22Rv1 (cell line): ENCODE results near the gene NSUN5.
"Not testable (repeated sequence)": the region's sequence is repeated elsewhere in the genome, so short reads cannot be mapped to it uniquely, and the experiment has no call there.

ENCODE experiments used
- H3K27ac ChIP-seq: fragments of 450-650 bp; 2 replicates; pipeline ENCODE4 v1.5.1; 2017
- ZFX ChIP-seq: fragments of 450-650 bp; IDR thresholded peaks from 2 replicates; pipeline ENCODE4 v1.6.1; 2017; ENCODE audit warnings: antibody characterized with exemption, borderline replicate concordance
- TF ChIP-seq, protein P1 (sequence below): fragments of 450-650 bp; IDR thresholded peaks from 2 replicates; pipeline ENCODE4 v1.5.1; 2017; ENCODE audit warnings: mild to moderate bottlenecking

NSUN5 gene

DNA sequence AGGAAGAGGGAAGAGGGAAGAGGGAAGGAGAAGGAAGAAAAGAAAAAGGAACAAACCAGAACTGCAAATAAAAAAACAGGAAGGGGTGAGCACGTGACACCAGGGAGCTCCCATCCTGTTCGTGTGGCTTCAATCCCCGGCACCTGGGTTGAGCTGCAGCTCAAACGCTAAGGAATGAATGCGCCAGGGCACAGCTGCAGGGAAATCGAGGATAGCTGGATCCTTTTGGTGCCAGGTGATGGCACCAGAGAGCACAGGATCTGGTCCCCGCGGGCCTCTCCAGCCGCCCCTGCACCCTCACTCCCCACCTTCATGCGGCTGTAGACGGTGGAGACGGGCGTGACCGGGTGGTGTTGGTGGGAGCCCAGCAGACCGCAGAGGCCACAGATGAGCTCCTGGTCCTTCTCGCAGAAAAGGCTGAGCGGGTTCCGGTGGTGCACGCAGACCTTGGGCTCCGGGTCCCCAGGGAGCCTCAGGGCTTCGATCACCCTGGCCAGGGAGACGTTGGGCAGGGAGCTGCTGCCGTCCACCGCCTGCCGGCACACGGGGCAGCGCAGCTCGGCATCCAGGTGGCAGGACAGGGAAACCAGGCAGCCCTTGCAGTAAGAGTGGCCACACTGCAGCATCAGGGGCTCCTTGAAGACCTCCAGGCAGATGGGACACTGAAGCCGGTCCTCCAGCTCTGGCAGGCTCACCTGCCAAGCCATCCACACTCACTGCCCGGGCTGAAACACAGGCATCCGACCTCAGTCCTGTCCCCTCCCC lies 15.6 kb upstream of the NSUN5 start:
- TF ChIP-seq, protein P1, sequence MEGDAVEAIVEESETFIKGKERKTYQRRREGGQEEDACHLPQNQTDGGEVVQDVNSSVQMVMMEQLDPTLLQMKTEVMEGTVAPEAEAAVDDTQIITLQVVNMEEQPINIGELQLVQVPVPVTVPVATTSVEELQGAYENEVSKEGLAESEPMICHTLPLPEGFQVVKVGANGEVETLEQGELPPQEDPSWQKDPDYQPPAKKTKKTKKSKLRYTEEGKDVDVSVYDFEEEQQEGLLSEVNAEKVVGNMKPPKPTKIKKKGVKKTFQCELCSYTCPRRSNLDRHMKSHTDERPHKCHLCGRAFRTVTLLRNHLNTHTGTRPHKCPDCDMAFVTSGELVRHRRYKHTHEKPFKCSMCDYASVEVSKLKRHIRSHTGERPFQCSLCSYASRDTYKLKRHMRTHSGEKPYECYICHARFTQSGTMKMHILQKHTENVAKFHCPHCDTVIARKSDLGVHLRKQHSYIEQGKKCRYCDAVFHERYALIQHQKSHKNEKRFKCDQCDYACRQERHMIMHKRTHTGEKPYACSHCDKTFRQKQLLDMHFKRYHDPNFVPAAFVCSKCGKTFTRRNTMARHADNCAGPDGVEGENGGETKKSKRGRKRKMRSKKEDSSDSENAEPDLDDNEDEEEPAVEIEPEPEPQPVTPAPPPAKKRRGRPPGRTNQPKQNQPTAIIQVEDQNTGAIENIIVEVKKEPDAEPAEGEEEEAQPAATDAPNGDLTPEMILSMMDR: peak; percentile 86
- not testable (repeated sequence) for H3K27ac ChIP-seq

DNA sequence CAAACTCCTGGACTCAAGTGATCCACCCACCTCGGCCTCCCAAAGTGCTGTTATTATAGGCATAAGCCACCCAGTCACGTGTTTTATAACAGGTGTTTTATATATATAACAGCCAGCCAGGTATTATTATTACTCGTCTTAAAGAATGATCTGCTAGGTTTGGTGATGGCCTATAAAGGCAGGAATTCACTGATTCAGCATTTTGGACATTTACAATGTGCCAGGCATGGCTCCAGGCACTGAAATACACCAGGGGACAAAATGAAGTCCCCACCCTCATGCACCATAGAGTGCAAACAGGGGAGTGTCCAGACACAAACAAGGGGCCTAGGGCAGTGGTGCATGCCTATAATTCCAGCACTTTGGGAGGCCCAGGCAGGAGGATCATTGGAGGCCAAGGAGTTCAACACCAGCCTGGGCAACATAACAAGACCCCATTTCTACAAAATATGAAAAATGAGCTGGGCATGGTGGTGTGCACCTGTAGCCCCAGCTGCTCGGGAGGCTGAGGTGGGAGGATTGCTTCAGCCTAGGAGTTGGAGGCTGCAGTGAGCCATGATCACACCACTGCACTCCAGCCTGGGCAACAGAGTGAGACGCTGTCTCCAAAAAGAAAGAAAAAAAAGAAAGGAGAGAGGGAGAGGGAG lies 14.9 kb upstream of the NSUN5 start:
- not testable (repeated sequence) for H3K27ac ChIP-seq

DNA sequence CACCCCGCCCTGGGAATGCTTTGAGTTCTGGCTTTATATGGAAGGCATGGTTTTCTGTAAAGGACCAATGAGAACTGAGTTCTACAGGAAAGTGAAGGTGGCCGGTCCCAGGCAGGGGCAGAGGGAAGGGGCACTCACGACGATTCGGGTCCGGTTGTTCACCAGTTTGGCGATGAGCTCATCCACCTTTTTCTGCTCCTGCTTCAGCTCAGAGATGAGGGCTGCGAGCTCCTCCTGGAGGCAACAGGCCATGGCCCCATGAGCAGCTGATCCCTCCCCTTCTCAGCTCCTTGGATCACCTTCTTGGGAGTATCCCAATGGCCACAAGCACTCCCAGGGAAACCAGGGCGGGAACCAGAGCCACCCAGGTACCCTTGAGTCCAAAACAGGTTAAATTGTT lies 11.4 kb upstream of the NSUN5 start:
- not testable (repeated sequence) for H3K27ac ChIP-seq

DNA sequence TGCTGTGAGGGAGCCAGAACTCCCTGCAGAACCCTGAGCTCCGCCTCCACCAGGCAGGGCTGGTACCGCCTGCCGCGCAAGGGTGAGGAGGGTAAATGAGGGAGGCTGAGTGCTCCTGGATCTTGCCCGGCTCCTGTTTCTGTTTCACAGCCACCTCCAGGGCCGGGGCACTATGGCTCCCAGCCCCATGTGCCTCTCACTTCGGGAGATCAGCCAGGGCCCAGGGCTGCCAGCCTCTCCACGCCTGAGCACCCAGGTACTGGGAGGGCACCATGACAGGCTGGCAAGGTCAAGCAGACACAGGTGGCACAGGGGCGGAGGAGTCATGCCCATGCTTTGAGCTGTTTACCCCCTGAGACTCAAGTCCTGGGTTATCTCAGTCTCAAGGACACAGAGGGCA lies 10.9 kb upstream of the NSUN5 start:
- not testable (repeated sequence) for H3K27ac ChIP-seq

DNA sequence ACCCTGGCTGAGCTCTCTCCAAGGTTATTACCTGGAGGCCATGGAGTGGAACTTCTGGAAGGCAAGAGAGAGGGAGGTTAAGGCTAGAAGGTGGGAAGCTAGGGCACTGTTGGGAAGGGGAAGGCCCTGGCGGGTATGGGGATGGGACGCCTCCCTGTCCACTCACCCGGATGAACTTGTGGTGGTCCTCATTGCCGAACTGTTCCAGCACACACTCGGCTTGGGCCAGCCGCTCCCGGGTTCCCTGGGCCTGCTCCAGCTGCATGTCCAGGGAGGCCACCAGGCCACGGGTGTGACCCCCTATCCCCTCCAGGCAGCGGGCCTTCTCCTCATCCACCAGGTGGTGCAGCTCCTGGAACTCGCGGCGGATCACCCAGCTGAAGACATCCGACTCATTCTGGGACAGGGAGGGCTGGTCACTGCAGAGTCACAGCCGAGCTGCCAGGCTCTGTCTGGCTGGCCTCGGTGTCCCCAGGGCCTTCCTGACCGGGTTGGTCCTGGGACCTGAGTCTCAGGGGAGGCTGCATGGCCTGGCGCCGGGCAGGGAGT lies 10.1 kb upstream of the NSUN5 start:
- not testable (repeated sequence) for H3K27ac ChIP-seq

DNA sequence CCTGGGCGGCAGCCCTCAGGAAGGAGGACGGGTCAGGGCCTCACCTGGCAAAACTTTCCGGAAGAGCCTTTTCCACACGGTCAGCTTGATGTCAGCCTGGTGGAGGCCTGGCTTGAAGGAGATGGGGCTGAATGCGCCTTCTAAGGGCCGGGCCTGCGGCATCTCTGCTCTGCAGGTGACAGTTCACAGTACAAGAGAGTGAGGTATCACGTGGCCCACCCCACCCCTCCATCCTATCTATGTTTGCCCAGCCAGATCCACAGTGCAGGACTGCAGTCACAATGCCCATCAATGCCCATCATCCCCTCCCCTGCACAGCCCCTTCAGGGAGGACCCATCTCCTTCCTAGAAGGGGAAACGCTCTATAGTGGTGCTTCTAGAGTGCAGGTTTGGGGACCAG lies 7.9 kb upstream of the NSUN5 start:
- no peak overlapping the region for H3K27ac ChIP-seq
- no peak for TF ChIP-seq ZFX
- TF ChIP-seq, protein P1: no peak

- TF ChIP-seq, protein P1: no peak
- no peak for TF ChIP-seq ZFX
- H3K27ac ChIP-seq: no peak overlapping the region
These were observed 5.6 kb upstream of the NSUN5 start for GRCh38 chr7:73314271-73314670.

DNA sequence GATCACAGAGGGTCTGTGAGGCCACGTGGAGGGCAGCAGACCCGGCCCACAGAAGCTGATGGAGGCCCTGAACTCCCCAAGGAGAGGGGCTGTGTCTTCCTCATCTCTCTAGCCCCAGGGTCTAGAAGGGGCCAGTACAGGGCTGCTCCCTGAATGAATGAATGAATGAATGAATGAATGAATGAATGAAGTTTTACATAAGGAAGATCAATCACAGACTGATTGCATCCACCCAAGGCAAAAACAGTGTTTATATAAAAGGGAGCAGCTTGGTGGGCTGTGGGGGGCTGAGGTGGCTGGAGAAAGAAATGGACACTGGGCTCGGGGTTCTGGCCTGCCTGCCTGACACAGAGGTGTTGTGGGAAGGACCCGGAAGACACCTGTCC lies 4.9 kb upstream of the NSUN5 start:
- no peak overlapping the region for H3K27ac ChIP-seq
- TF ChIP-seq ZFX: no peak
- TF ChIP-seq, protein P1: no peak

- H3K27ac ChIP-seq: no peak overlapping the region
- TF ChIP-seq, protein P1: no peak
- no peak for TF ChIP-seq ZFX
These were observed 4.3 kb upstream of the NSUN5 start for GRCh38 chr7:73312831-73313520.

DNA sequence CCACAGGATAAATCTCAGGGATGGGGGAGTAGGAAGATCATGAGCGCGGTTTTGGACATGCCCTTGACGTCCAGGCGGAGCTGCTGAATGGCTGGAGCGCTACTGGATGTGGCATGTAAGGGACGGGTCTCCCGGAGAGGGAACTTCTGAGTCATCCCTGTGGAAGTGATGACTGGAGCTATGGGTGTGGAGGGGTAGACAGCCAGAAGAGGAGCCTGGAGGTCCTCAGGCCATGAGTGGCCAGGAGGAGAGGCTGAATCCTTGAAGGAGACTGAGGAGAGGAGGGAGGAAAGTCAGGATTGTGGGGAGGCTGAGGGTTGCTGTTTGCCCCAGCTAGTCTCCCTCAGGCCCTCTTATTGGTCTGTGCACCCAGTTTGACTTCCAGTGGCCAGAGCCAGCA lies 2.8 kb upstream of the NSUN5 start:
- H3K27ac ChIP-seq: not testable (repeated sequence)
